Activated gamma-delta T cell treated with anti-CD3 and anti-CD28 coated beads, Interleukin-2, amount 50 U/mL, for 16 hours (primary cell): ENCODE data around the gene SLC38A1.
A peak's percentile ranks its signal among the peaks of the same experiment; 100 is the strongest.
"Not testable (repeated sequence)": the region's sequence is repeated elsewhere in the genome, so short reads cannot be mapped to it uniquely, and the experiment has no call there.

ENCODE experiments used
- DNase-seq: peaks from one replicate; pipeline ENCODE4 v3.0.0-alpha.2; 2020; ENCODE audit warnings: low read depth

The SLC38A1 gene

GRCh38 chr12:46268583-46269428, at the start of gene SLC38A1:
TSS of gene SLC38A1 (minus strand) at chr12:46269043. CDS start at chr12:46239800, 29,243 bp downstream.
- DNase-seq = peak; percentile 77

DNA sequence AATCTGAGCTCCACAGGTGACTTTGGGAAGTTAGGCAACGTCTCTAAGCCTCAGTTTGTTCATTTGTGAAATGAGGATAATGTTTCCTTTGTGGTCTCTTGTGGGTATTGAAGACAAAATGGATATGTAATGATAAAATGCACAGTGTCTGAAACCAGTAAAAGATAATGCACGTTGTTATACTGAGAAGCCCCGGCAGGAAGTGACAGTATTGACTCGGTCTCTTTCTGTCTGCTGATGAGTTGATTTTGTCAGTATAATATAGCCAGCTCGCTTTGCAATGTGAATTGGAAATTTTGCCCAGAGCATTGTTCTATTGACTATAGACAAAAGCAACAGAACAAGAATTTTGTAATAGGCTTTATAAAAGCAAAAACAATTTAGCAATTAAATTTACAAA, 49.2 kb upstream of the SLC38A1 start:
- no peak for DNase-seq

- no peak for DNase-seq
Measured at GRCh38 chr12:46304070-46304469, 35.2 kb upstream of the SLC38A1 start.

GRCh38 chr12:46303039-46303666, 34.3 kb upstream of the SLC38A1 start:
- peak; percentile 32 for DNase-seq

GRCh38 chr12:46300910-46301309, 32.1 kb upstream of the SLC38A1 start:
- no peak for DNase-seq

- DNase-seq = no peak
Measured at GRCh38 chr12:46299851-46300250, 31.0 kb upstream of the SLC38A1 start.

- DNase-seq = no peak
Measured at GRCh38 chr12:46298261-46298660, 29.4 kb upstream of the SLC38A1 start.

- no peak for DNase-seq
Measured at GRCh38 chr12:46296822-46297221, 28.0 kb upstream of the SLC38A1 start.

DNA sequence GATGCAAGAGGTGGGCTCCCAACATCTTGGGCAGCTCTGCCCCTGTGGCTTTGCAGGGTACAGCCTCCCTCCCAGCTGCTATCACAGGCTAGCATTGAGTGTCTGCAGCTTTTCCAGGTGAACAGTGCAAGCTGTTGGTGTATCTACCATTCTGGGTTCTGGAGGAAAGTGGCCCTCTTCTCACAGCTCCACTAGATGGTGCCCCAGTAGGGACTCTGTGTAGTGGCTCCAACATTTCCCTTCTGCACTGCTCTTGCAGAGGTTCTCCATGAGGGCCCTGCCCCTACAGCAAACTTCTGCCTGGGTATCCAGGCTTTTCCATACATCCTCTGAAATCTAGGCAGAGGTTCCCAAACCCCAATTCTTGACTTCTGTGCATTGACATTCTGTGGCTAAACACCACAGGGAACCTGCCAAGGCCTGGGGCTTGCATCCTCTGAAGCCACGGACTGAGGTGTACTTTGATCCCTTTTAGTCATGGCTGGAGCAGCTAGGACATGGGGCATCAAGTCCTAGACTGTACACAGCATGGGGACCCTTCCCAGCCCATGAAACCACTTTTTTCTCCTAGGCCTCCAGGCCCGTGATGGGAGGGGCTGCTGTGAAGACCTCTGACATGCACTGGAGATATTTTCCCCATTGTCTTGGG, 24.0 kb upstream of the SLC38A1 start:
- DNase-seq = no peak

DNA sequence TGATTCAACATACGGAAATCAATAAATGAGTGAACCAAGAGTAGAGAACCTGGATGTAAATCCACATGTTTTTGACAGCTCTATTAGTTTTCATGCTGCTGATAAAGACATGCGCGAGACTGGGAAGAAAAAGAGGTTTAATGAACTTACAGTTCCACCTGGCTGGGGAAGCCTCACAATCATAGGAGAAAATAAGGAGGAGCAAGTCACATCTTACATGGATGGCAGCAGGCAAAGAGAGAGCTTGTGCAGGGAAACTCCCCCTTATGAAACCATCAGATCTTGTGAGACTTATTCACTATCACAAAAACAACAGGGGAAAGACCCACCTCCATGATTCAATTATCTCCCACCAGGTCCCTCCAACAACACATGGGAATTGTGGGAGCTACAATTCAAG, 23.1 kb upstream of the SLC38A1 start:
- DNase-seq = not testable (repeated sequence)

- DNase-seq = not testable (repeated sequence)
Measured at GRCh38 chr12:46285177-46285576, 16.3 kb upstream of the SLC38A1 start.

DNA sequence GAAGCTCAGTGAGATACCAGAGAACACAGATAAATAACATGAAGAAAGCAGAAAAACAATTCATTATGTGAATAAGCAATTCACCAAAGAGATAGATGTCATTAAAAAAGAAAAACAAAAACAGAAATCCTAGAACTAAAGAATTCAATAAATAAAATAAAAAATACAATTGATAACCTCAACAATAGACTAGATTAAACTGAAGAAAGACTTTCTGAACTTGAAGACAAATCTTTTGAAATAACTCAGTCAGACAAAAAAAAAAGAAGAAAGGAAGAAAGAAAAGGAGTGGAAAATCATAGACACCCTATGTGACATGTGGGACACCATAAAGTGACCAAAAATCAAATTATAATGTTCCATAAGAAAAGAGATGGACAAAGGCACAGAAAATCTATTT, 14.0 kb upstream of the SLC38A1 start:
- no peak for DNase-seq

- no peak for DNase-seq
Measured at GRCh38 chr12:46276756-46277155, 7.9 kb upstream of the SLC38A1 start.

DNA sequence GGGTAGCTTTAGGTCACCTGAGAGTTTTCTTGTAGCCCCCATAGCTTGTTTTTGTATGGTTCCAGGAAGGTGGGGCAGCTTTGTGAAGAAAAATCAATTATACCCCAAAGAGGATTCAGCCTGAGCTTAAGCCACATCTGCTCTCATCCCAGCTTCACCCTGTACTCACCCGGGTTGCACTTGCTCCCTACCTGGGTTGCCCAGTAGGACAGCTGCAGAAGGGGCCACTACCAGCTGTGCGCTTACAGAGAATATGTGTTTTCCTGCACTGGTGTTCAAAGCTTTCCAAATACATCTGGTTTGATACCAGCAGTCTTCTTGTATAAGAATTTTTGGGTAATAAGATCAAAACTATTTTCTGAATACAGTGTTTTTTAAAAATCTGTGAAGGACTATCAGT, 3.0 kb upstream of the SLC38A1 start:
- DNase-seq = no peak

DNA sequence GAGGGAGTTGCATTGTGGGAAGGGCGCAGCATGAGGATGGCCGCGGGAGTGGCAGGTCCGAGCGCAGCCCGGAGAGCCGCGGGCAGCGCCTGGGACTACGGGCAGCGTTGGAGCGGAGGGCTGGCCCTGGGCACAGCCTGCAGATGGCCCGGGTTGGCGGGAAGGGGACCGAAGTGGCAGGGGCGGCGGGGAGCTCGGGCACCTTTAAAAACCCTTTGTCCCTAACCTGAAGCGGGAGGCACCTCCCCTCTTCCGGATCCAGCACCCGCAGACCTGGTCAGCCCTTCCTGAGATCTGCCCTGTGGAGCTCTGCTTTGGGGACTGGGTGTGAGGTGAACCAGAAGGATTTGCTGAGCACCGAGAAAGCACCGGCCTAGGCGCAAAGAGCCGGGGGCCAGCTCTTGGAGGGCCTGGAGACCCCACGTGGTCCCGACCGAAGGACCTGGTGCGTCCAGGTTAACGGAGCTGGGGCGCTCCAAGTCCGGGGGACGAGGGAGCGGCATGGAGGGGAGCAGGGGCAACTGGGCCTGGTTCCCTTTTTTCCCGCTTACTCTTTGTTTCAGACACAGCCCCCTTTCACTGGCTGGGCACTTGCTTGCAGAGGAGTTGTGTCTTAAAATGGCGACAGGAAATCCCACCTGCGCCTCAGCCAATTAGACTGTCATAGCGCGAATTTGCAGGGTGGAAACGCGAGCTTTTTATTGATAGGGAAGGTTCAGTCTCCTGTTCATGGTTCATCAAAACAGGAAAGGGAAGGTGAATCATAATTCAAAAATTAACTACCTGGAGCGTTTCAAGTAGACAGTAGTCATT, 792 bp upstream of the SLC38A1 start:
- DNase-seq = peak; percentile 52

- no peak for DNase-seq
Measured at GRCh38 chr12:46267825-46268582, 839 bp downstream of the SLC38A1 start.

DNA sequence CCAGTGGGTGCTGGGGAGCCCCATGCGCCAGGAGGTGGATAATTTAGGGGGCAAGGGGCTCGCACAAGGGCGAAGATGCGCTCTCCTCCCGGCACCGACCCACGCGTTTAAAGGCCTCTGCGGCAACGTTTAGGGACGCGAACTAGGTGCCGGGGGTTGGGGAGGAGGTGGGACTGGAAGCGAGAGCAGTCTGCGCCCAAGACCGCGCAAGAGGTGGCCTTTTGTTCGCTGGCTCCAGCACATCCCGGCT, 1.3 kb downstream of the SLC38A1 start:
- no peak for DNase-seq

DNA sequence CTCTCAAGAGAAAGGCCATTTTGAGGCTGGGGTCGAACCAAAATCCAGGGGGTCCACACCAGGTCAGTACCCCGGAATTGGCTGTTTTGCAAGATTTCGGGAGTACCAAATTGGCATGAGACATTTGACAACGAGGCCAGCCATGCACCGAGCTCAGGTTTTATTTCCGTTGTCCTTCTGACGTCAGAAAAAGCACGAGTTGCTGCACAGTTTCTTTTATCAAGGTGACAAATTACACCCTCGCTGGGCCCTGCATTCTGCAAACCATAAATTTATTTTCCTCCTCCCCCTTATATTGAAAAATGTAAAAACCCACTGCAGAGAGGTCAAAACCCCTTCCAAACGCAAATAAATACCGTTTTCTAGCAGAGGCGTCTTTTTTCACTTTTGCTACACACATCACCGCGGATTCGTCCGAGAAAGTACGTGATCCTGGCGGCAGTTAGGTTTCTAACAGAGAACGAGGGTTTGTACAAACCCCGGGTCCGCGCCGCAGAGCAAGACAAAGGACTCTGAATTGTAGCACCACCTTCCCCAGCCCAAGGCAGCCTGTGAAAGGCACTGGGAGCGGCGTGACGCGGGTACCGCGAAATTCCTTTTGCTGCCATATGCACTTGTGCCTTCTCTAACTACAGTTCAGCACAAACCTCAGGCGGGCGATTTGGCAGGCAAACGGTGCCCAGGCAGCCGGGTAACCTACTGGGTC, 1.8 kb downstream of the SLC38A1 start:
- DNase-seq = peak; percentile 48

GRCh38 chr12:46266382-46266791, 2.5 kb downstream of the SLC38A1 start:
- DNase-seq = peak; percentile 23

DNA sequence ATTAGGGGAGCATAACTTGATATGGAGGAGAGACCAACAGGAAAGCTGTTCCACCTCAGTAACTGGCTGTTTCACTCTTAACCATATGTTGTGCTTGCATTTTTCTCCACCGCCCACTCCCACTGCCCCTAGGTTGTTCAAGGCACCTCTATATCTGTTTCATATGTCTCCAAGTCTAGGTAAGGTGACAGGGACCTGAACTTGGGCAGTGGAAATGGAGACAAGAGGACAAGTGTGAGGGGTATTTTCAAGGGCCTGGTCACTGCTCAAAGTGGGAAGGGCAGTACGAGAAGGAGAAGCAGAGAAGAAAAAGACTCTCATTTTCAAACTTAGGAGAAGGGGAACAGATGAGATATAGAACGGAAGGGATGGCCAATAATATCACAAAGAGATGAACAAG, 3.1 kb downstream of the SLC38A1 start:
- DNase-seq = no peak

- no peak for DNase-seq
Measured at GRCh38 chr12:46265102-46265501, 3.7 kb downstream of the SLC38A1 start.
